Measurements from ENCODE around the gene UBE2N.

UBE2N gene

GRCh38 chr12:93403988-93404803, 37.6 kb downstream of the UBE2N start:
- TF ChIP-seq CTCF (IDR thresholded peaks at IDR 0.05), result no peak

- no peak for TF ChIP-seq CTCF (IDR thresholded peaks at IDR 0.05)
These were observed 39.1 kb downstream of the UBE2N start for GRCh38 chr12:93402333-93403311.

- TF ChIP-seq CTCF (IDR thresholded peaks at IDR 0.05), result no peak
These were observed 44.3 kb downstream of the UBE2N start for GRCh38 chr12:93397412-93397811.

GRCh38 chr12:93393425-93393824, 48.3 kb downstream of the UBE2N start:
- TF ChIP-seq CTCF (IDR thresholded peaks at IDR 0.05), result no peak

- no peak for TF ChIP-seq CTCF (IDR thresholded peaks at IDR 0.05)
These were observed 51.0 kb downstream of the UBE2N start for GRCh38 chr12:93390549-93391297.

GRCh38 chr12:93390031-93390430, 51.7 kb downstream of the UBE2N start:
- TF ChIP-seq CTCF (IDR thresholded peaks at IDR 0.05), result no peak

GRCh38 chr12:93387780-93388179, 54.0 kb downstream of the UBE2N start:
- TF ChIP-seq CTCF (IDR thresholded peaks at IDR 0.05), result no peak

Measured in LNCAP (cell line).